ENCODE measurements around the gene SCO2.
"Not testable (repeated sequence)": the region's sequence is repeated elsewhere in the genome, so short reads cannot be mapped to it uniquely, and the experiment has no call there.

SCO2 gene

DNA sequence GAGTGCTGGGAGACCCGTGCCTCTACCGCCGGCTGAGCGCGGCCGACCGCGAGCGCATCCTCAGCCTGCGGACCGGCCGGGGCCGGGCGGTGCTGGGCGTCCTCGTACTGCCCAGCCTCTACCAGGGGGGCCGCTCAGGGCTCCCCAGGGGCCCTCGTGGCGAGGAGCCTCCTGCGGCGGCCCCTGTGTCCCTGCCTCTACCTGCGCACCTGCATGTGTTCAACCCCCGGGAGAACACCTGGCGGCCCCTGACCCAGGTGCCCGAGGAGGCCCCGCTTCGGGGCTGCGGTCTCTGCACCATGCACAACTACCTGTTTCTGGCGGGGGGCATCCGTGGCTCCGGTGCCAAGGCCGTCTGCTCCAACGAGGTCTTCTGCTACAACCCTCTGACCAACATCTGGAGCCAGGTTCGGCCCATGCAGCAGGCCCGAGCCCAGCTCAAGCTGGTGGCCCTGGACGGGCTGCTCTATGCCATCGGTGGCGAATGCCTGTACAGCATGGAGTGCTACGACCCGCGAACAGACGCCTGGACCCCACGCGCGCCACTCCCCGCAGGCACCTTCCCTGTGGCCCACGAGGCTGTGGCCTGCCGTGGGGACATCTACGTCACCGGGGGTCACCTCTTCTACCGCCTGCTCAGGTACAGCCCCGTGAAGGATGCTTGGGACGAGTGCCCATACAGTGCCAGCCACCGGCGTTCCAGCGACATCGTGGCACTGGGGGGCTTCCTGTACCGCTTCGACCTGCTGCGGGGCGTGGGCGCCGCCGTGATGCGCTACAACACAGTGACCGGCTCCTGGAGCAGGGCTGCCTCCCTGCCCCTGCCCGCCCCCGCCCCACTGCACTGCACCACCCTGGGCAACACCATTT lies 23.8 kb upstream of the SCO2 start:
- DNase-seq = no peak

DNA sequence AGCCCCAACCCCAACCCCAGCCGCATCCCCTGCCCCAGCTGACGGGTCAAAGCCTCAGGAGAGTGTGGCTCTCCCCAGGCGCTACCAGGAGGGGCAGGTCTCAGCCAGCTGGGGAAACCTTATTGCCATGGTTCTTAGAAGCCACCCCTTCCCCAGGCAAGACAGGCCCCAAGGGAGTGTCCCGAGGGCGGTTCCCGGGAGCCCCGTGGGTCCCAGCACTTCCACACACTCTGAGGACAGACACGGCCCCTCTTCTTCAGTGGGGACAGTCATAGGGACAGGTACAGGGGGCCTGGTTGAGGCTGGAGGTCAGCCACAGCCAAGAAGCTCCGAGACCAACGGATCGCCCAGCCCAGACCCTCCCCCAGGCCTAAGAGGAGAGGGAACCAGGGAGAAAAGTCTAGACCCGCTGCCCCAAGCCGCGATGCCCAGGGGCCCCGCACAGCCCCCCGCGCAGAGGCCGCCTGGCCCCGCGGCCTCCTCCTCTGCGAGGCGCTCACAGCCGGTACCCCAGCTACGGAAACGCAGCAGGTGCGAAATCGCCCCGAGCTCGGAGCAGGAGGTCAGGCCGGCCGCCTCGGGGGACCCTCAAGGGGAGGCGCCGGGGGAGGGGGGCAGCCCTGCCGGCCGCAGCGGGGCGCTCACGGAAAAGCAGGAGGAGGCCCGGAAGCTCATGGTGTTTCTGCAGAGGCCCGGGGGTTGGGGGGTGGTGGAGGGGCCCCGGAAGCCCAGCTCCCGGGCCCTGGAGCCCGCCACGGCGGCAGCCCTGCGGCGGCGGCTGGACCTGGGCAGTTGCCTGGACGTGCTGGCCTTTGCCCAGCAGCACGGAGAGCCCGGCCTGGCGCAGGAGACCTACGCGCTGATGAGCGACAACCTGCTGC lies 22.9 kb upstream of the SCO2 start:
- no peak for DNase-seq

DNA sequence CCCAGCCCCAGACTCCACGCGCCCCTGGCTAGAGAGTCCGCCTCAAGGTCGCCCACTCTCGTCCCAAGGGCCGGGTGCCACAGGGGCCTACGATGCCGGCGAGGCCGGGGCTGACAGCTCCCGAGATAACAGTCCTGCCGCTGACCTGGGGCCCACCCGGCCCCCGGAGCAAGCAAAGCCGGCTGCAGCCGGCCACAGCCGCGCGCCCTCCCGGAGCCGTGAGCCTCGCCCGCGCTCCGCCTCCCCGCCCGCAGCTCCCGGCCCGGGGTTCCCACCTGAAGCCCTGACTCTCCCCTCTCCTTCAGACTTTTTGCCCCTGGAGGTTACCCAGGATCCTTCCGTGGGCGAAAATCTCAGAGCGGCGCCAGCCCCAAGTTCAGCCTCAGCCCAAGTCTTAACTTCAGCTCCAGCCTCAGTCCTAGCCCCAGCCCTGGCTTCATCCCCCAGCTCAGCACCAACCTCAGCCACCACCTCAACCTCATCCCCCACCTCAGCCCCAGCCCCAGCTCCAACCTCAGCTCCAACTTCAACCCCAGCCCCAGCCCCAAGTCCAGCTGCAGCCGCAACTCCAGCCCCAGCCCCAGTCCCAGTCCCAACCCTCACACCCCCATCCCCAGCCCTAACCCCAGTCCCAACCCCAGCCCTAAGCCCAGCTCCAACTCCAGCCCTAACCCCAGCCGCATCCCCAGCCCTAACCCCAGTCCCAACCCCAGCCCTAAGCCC lies 22.0 kb upstream of the SCO2 start:
- no peak for DNase-seq

DNA sequence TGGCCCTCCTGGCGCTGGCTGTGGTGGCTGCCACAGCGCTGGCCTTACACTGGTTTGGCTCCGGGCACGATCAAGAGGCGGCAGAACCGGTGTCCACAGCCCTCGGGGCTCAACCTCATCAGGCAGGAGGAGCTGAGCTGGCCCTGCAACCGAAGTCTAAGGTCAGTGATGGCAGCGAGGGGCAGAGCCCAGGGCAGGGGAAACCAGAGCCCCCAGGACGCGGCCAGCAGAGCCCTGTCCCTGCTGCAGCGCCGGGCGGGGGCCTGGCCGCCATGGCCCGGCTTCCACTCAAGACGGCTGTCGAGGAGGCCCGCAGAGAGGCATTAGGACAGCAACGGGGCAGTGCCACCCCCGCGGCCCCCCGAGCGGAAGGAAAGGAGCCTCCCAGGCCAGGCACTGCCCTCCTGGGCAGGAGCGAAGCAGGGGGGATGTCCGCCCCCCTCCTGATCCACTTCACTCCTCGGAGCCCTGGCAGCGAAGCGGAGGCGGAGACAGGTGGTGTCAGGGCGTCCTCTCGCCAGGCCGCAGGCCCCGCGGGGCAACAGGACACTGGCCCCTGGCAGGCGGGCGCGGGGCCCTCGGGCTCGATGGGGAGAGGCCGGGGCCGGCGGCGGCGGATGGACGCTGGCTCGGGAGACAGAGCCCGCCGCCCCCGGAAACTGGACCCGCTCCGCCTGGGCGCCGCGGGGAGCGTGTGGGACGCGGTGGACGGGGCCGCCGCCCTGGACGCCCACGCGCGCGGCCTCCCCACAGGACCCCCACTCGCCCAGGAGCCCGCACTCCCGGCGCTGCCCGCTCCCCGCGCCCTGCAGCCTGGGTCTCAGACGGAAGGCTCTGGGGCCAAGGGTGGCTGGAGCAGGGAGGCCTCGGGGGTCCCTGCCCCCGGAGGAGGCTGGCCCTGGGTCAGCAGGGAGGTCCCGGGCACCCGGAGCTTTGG lies 21.2 kb upstream of the SCO2 start:
- no peak for DNase-seq

DNA sequence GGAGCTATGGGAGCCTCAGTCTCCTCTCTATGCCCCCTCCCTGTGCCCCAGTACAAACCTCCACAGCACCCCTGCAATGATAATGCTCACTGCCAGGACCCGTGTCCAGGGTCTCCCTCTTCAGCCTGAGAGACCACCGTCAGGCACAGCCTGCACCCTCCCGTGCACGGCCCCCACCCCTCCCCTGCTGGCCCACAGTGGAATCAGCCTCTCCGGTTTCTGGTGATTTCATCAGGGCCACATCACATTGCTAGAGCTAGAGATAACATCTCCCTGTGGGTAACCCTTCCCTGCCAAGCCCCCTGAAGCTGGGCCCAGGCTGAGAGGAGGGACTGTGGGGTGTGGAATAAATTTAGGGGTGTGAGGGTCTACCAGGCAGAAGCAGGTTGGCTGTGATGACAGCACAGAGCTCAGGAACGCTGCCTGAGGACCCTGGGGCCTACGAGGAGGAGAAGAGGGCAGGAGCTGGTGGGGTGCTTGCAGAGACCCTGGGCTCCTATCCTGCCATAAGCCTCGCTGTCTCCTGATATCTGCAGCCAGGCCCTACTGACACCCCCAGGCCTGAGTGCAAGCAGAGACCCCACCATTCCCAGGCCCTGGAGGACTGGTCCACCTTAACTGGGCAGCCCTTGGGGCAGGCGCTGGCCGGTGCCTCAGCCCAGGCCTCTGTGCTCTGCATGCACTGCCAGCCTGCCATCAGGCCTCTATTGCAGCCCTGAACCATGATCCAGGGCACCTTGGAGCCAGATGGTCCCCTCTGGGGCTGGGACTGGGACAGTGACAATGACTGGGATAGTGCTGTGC lies 20.3 kb upstream of the SCO2 start, which contains the start of gene KLHDC7B:
Gene KLHDC7B (plus strand): TSS at position 378 of the 804 bp plus-strand sequence. CDS start 345 bp downstream, at position 723.
- DNase-seq = no peak

DNA sequence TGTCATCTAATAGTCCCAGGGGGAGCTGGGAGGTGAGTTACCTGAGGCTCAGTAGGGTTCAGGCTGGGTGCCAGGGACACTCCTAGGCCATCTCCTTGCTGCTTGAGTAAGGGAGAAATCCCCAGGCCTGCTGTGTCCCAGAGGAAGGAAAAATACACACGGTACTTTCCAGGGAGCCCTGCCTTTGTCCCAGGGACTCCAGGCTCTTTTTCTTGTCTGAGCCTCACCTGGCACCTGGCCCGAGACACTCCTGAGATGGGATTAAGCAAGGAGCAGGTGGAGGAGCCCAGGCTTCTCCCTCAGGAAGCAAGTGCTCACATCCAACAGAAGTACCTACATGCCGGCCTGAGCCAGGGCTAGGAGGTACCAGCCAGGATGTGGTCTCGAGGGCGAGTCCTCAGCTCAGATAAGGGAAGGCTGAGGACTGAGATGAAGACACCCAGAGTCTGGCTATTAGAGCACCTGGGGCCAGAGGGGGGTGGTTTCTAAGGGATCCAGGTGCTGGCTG lies 19.4 kb upstream of the SCO2 start:
- no peak for DNase-seq

DNA sequence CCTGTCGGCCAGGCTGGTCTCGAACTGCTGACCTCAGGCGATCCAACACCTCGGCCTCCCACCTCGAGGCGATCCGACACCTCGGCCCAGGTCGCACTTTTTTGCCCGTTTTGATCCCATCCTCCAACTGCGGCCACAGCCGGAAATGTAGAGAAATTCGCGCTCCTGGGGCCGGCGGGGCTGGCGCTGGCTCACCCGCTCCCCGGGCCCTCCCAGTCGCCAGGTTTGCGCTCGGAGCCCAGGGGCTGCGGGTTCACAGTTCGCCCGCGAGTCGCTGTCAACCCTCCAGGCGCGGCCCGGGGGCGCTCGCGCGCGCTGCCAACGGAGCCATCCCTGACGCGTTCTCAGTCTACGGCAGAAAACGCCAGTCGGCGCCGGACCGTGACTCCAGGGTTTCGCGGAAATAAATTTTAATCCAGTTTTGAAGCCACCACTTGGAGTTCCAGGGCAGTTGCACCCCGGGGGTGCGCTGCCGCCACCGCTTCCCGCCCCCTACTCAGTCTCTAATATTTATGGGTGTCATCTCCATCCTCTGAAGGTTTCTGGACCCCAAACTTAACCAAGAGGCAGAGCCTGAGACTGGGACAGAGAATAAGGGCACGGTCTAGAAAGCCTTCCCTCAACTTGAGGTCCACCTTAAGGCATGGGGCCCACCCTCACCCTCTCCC lies 18.8 kb upstream of the SCO2 start:
- peak; percentile 80 for DNase-seq

DNA sequence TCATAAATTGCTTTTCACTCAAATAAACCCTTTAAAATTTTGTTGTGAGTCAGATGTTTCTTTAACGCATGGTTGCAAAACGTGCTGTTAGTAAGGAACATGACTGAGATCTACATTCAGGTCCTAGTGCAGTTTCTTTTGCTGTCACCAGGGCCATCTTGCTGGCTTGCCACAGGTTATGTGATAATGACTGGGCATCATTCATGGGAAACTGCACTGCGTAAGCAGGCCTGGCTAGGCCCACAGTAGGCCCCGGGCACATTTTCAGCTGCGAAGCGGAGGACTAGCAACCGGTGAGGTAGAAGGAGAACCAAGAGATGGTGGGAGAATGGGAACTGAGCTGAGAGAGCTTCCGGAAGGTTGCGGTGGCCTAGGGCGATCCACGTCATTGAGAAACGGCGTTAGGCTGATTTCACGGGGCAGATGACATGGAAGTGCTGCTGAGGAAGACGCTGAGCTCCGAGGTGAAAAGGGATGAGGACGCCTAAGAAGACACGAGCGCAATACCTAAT lies 17.1 kb upstream of the SCO2 start:
- no peak for DNase-seq

DNA sequence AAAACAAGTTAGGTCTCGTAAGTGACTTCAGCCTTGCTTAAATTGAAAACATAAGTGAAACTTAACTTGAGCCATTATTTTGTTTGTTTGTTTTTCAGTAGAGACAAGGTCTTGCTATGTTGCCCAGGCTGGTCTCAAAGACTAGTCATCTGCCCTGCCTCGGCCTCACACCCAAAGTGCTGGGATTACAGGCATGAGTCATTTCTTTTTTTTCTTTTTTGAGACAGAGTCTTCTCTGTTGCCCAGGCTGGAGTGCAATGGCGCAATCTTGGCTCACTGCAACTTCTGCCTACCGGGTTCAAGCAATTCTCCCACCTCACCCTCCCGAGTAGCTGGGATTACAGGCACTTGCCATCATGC lies 16.2 kb upstream of the SCO2 start:
- DNase-seq = not testable (repeated sequence)

DNA sequence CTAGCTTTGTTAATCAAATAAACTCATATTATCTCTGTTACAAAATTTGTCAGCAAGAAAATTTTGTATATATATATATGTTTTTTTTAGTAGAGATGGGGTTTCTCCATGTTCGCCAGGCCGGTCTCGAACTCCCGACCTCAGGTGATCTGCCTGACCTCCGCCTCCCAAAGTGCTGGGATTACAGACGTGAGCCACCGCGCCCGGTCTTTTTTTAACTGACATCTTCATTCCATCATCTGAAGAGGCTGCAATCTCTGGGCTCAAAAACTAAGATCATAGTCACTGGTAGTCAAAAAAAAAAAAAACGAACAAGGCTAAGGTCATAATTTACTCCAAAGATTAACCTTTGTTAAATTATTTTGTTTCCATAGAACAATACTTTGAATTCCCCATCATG lies 15.0 kb upstream of the SCO2 start:
- DNase-seq = no peak

DNA sequence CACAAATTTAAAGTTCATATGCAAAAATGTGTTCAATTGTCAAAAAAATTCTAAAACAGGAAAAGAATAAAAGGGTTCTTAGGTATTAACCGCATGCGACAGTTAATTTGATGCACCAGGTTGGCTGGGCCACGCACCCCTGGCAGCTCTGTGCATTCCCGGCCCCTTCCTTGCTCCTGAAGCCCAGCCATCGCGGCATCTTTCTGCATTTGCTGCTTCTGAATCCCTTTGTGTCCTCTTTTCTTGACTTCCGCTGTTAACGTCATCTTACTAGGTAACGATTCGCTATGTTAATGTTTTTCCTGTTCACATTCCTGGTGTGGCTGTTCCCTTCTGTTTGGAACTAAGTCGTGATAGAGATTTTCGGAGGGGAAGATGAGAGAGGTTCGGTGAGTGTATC lies 12.4 kb upstream of the SCO2 start:
- no peak for DNase-seq

DNA sequence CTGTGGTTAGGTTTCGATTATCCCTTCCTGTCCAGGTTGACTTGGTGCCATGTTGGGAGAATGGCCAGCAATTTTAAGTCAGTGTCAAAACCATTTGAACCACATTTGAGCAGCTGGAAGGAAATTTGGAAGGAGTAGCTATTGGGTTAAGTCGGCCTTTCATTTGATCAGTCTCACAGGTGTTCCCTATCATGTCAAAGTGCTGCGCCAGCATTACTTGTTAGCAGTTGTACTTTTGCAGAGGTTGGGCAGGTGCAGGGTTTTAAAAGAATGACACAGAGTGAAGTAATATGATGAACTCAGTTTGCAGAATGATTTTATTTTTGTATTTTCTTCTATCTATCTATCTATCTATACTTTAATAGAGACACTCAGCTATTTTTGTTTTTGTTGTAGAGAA lies 10.8 kb upstream of the SCO2 start:
- DNase-seq = no peak

DNA sequence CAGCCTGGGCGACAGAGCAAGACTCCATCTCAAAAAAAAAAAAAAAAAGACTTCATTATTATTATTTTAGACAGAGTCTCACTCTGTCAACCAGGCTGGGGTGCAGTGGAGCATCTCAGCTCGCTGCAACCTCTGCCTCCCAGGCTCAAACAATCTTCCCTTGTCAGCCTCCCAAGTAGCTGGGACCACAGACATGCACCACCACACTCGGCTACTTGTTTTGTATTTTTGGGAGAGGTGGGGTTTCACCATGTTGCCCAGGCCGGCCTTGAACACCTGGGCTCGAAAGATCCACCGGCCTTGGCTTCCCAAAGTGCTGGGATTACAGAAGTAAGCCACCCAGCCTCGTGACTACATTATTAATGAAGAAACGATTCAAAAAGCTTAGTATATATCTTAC lies 9.7 kb upstream of the SCO2 start:
- DNase-seq = no peak

DNA sequence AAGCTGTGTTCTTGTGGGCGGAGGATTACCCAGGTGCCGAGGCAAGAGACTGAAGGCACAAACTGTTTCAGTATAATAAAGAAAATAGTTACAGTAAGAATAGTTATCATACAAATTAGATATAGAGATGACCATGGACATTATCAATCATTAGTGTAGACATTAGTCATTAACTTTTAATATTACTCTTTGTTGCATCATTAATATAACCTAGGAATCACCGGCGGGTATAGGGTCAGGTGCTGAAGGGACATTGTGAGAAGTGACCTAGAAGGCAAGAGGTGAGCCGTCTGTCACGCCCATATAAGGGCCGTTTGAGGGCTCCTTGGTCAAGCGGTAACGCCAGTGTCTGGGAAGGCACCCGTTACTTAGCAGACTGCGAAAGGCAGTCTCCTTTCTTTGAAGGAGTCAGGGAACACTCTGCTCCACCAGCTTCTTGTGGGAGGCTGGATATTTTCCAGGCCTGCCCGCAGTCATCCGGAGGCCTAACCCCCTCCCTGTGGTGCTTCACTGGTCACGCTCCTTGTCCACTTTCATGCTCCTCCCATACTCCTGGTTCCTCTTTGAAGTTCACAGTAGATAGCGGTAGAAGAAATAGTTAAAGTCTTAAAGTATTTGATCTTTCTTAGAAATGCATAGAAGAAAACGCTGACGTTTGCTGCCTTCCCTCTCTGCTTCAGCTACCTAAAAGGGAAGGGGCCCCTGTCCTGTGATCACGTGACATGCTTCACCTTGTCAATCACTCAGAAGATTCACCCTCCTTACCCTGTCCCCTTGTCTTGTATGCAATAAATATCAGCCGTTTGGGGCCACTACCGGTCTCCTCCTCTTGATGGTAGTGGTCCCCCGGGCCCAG lies 8.7 kb upstream of the SCO2 start:
- not testable (repeated sequence) for DNase-seq

DNA sequence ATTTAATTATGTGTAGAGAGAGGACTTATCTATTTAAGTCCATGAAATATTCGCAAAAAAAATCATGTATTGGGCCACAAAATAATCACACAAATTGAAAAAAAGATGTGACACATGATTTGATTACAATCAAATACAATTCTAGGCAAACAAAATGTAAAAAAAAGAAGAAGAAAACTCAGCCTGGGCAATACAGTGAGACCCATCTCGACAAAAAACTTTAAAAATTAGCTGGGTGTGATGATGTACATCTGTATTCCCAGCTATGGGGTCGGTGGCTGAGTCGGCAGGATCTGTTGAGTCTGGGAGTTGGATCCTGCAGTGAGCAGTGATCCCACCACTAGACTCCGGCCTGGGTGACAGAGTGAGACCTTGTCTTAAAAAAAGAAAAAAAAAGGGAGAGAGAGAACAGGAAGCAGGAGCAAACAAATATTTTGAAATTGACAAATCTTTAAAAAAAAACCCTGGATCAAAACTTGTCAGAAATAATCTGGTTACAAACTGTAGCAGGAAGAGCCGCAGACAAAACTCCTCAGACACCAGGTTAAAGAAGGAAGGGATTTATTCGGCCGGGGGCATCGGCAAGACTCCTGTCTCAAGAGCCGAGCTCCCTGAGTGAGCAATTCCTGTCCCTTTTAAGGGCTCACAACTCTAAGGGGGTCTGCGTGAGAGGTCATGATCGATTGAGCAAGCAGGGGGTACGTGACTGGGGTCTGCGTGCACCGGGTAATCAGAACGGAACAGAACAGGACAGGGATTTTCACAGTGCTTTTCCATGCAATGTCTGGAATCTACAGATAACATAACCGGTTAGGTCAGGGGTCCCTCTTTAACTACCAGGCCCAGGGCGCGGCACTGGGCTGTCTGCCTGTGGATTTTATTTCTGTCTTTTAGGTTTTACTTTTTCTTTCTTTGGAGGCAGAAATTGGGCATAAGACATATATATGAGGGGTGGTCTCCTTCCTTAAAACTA lies 7.7 kb upstream of the SCO2 start:
- DNase-seq = no peak

DNA sequence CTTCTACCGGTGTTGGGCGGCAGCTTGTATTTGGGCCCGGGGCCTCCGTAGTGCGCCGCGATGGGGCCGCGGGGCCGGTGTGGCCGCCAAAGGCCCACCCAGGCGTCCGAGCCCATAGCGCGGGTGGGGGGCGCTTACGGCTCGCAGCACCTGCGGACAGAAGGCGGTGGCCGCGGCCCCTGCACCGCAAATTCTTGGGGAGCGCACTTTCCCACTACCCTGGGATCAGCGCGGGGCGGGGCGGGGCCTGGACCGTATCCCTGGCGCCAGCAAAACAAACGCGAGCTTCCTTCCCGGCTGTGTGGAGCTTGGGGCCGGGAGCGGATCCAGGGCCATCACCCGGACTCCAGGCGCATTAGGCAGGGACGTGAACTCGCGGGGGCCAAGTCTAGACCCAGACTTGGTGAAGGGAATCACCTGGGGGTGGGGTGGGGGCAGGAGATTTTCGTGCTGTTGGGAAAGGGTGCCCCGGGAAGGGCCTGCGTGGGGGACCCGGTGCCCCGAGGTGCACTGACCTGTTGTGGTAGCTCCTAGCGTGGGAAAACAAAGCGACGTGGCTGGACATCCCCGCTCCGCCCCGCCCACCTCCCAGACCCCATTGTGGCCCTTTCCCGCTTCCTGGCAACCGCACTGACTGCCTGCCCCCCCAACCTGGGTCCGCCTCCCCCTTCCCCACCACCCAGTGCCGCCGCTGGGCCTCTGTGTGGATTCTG lies 6.7 kb upstream of the SCO2 start:
- no peak for DNase-seq

DNA sequence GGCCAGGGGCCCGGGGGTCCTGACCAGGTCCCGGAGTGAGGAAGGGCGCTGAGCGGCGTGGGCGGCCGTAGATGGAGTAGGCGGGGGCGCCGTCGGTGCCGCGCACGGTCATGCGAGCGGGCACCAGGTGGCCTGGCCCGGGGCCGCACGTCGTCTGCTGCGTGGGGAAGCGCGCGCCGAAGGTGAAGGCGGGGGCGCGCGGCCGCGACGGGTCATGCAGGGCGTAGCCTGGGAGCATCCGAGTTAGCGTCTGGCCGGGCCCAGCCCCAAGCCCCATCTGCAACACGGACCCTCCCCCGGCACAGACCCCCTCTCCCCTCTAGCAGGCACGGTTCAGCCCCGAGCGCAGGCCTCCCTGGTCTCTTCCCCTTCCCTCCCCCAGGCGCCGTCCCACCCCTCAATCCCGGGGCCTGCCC lies 6.2 kb upstream of the SCO2 start:
- DNase-seq = peak; percentile 64

Measured in activated T-cell treated with anti-CD3 and anti-CD28 coated beads for 4 hours (primary cell).